Endothelial cell of umbilical vein (primary cell): Measurements from ENCODE around the gene TXN2. TPM values are rescaled to one million over a fixed set of nuclear protein-coding genes. Genes with fewer than 3 reads are reported as not detected.
A peak's percentile ranks its signal among the peaks of the same experiment; 100 is the strongest.

ENCODE experiments used
- BruUV-seq: library from RNA; stranded (reverse); fragments of 400-500 nt; replicated peaks from 2 replicates; lab custom pipeline; 2021; lab: Mats Ljungman, UMichigan
- CTCF ChIA-PET: fragments of 300-600, 350-600 bp; sonication (Branson Sonifier 250); formaldehyde crosslinking; loops from one replicate; lab custom pipeline; 2021; ENCODE audit warnings: antibody characterized with exemption, inconsistent platforms; lab: Charles Lee
- POLR2A ChIA-PET: fragments of 300-600, 350-600 bp; sonication (Branson Sonifier 250); formaldehyde crosslinking; loops from one replicate; lab custom pipeline; 2021; ENCODE audit warnings: antibody characterized with exemption, inconsistent platforms; lab: Charles Lee
- DNase-seq: peaks from one replicate; pipeline ENCODE4 v3.0.0-alpha.2; 2011; ENCODE audit warnings: low read depth, low spot score
- FAIRE-seq: peaks from 2 replicates; lab custom pipeline; 2011; peaks lifted over from hg19 to GRCh38; lab: Jason Lieb, UNC
- H2AFZ ChIP-seq: 2 replicates; pipeline ENCODE4 v1.6.0; 2012; ENCODE audit warnings: low read depth, low read length, control low read depth, inconsistent platforms
- H3K27ac ChIP-seq: 2 replicates; pipeline ENCODE4 v1.5.1; 2011; ENCODE audit warnings: low read depth, mild to moderate bottlenecking, control low read depth, low read length, moderate library complexity; ENCODE audit not compliant: insufficient read depth
- H3K27me3 ChIP-seq, 2 experiments: 2 replicates each; pipeline versions ENCODE4 v1.6.0 to v1.6.1; 2011; ENCODE audit warnings: low read length in 2 of 2, mixed read lengths in 1 of 2; ENCODE audit not compliant: control insufficient read depth in 2 of 2, insufficient read depth in 2 of 2
- H3K36me3 ChIP-seq, 2 experiments: 2 replicates in 1 of 2; 3 replicates in 1 of 2; pipeline ENCODE4 v1.5.1; 2011; ENCODE audit warnings: low read length in 2 of 2, mild to moderate bottlenecking in 1 of 2, moderate library complexity in 1 of 2; ENCODE audit not compliant: control insufficient read depth in 2 of 2, insufficient read depth in 2 of 2; ENCODE audit errors: extremely low read depth in 1 of 2
- H3K4me1 ChIP-seq: 3 replicates; pipeline ENCODE4 v1.5.1; 2011; ENCODE audit warnings: mild to moderate bottlenecking, low read length; ENCODE audit not compliant: control insufficient read depth, insufficient read depth; ENCODE audit errors: extremely low read depth
- H3K4me2 ChIP-seq: 2 replicates; pipeline ENCODE4 v1.6.1; 2011; ENCODE audit warnings: low read length, control low read depth, mixed read lengths; ENCODE audit not compliant: insufficient read depth
- H3K4me3 ChIP-seq, 3 experiments: fragments of 200-600 bp in 1 of 3; sonication (generic), shearing (Covaris generic) in 1 of 3; replicated peaks in 1 of 3; 2 replicates each; pipeline ENCODE4 v1.5.1; 2011 to 2016; ENCODE audit warnings: control low read depth in 3 of 3, low read length in 3 of 3, mild to moderate bottlenecking in 2 of 3, inconsistent platforms in 1 of 3, low read depth in 1 of 3, moderate library complexity in 1 of 3; ENCODE audit not compliant: insufficient read depth in 1 of 3
- H3K79me2 ChIP-seq: 2 replicates; pipeline ENCODE4 v1.6.0; 2012; ENCODE audit warnings: low read length, inconsistent platforms; ENCODE audit not compliant: control insufficient read depth, insufficient read depth
- H3K9ac ChIP-seq: replicated peaks from 2 replicates; pipeline ENCODE3; 2011; ENCODE audit warnings: low read length, control low read depth; ENCODE audit not compliant: insufficient read depth; ENCODE audit errors: extremely low read depth
- H3K9me1 ChIP-seq: replicated peaks from 3 replicates; pipeline ENCODE4 v1.6.0; 2011; ENCODE audit warnings: mild to moderate bottlenecking, low read length; ENCODE audit not compliant: control insufficient read depth, insufficient read depth; ENCODE audit errors: extremely low read depth
- H3K9me3 ChIP-seq: replicated peaks from 2 replicates; pipeline ENCODE4 v1.5.1; 2012; ENCODE audit warnings: low read length, inconsistent platforms; ENCODE audit not compliant: control insufficient read depth, insufficient read depth
- H4K20me1 ChIP-seq: replicated peaks from 2 replicates; pipeline ENCODE3; 2011; ENCODE audit warnings: mild to moderate bottlenecking, low read length; ENCODE audit not compliant: control insufficient read depth, insufficient read depth; ENCODE audit errors: extremely low read depth
- POLR2A ChIP-seq: IDR thresholded peaks from 2 replicates; pipeline ENCODE4 v1.6.1; 2012; ENCODE audit warnings: low read depth, mild to moderate bottlenecking, control low read depth, low read length
- dilution Hi-C: fragments of 300-500 bp; cut with MboI; formaldehyde crosslinking; loops from one replicate; pipeline ENCODE4 v1.15.0; 2019; ENCODE audit warnings: low sequenced_read_pairs; ENCODE audit not compliant: extremely low pct_ligation_motif_present
- intact Hi-C: fragments of 100-400 bp; cut with micrococcal nuclease; formaldehyde crosslinking; loops from one replicate; pipeline ENCODE4 v1.10.0; 2022
- polyA plus RNA-seq, 4 experiments: library from polyadenylated mRNA; depleted of rRNA in 3 of 4; stranded (reverse) in 3 of 4; unstranded in 1 of 4; fragments of >200 nt; gene quantifications; 2 replicates each; pipeline versions ENCODE4 v1.2.1 to v1.2.3, GENCODE V29; 2011 to 2012; ENCODE audit warnings: missing spikeins in 1 of 4
- total RNA-seq: library from RNA; stranded (reverse); gene quantifications from 2 replicates; pipeline ENCODE4 v1.2.3, GENCODE V29; 2021
- TF ChIP-seq, protein P1 (sequence below), 2 donors: IDR thresholded peaks; 1 replicate in 1 of 2; 2 replicates in 1 of 2; pipeline ENCODE4 v1.5.1; 2011; ENCODE audit warnings: low read length in 2 of 2, mild to moderate bottlenecking in 2 of 2, moderate library complexity in 2 of 2, control low read depth in 1 of 2, inconsistent platforms in 1 of 2, low read depth in 1 of 2; ENCODE audit not compliant: insufficient read depth in 1 of 2; ENCODE audit errors: extremely low read depth in 1 of 2

Gene TXN2
- total and polyA plus RNA-seq, 2 donors (not counting 3 experiments of a cell fraction or from before 2014, with no cell fraction given) = 75.9 to 183 TPM

DNA sequence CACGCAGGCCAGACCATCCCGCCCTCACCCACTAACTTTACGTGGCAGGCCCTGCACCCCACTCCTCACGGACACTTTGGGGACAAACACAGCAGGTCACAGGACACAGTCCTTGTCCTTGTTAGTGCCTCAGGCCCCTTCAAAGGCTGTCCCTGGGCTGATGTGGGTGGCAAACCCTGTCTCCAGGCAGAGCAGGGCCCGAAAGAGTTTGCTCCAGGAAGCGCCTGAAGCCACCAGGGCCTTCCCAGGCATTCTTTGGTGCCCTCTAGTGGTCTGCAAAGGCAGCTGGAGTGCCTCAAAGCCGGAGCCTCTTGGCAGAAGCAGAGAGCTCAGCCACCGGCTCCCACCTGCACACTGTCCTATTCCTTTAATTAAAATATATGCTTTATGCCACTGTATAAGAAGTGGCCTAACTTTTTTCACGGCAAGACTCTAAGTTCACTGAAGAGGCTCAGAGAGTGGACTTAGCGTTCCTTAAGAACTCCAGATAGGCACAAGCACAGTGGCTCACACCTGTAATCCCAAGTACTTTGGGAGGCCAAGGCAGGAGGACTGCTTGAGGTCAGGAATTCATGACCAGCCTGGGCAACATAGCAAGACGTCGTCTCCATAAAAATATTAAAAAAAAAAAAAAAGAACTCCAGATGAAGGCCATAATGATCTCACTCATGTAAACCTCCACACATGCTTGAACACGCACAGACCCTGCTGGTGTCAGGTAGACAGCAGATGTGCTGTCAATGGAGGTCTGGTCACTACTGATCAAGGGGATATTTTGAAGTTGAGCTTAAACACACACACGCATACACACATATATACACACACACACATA lies 11.1 kb downstream of the TXN2 start:
- Histone ChIP-seq H3K27me3 (no peaks in the 10 kb centered on the region), H3K9ac (no peak overlapping the region), H3K27ac (peak overlapping the region; percentile 26), H3K4me1 (peaks cover 35% of the 10 kb centered on the region), H3K4me2 (no peak overlapping the region), H3K4me3 (no peak overlapping the region), H3K9me1 (no peaks in the 10 kb centered on the region), H3K36me3 (peaks cover 0 to 15% of the 10 kb centered on the region in 2 experiments), H4K20me1 (no peaks in the 10 kb centered on the region), H2AFZ (no peak overlapping the region), H3K79me2 (peaks cover 5% of the 10 kb centered on the region), H3K9me3 (no peaks in the 10 kb centered on the region)
- TF ChIP-seq, protein P1, sequence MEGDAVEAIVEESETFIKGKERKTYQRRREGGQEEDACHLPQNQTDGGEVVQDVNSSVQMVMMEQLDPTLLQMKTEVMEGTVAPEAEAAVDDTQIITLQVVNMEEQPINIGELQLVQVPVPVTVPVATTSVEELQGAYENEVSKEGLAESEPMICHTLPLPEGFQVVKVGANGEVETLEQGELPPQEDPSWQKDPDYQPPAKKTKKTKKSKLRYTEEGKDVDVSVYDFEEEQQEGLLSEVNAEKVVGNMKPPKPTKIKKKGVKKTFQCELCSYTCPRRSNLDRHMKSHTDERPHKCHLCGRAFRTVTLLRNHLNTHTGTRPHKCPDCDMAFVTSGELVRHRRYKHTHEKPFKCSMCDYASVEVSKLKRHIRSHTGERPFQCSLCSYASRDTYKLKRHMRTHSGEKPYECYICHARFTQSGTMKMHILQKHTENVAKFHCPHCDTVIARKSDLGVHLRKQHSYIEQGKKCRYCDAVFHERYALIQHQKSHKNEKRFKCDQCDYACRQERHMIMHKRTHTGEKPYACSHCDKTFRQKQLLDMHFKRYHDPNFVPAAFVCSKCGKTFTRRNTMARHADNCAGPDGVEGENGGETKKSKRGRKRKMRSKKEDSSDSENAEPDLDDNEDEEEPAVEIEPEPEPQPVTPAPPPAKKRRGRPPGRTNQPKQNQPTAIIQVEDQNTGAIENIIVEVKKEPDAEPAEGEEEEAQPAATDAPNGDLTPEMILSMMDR (IDR thresholded peaks at IDR 0.05; ENCODE audit: extremely low read depth in 1 of 2, insufficient read depth in 1 of 2, low read depth in 1 of 2, low read length in 2 of 2) = peak; percentile 90 to 97
- TF ChIP-seq POLR2A = no peak
- peak; percentile 98 for FAIRE-seq
- ChIA-PET POLR2A (interaction anchor here (0.6 to 1.6 kb wide), 7 partner anchors 10 to 155 kb away, joined by 3 to 7 read pairs (median 3); partner anchors contain the start of genes MYH9 and TXN2), CTCF (interaction anchor here (0.5 to 5.3 kb wide), 65 partner anchors 9 to 278 kb away, joined by 3 to 68 read pairs (median 5); partner anchors contain the start of genes MYH9 and TXN2)
- DNase-seq = peak; percentile 81
- BruUV-seq = no TSS peak
- dilution Hi-C loops (no loop called here), intact Hi-C loops (loop anchor here (1.0 kb wide), 1 partner anchor 169 kb away; no protein-coding TSS in a partner anchor)
